ENCODE results near the gene ARL4A. TPM values are rescaled to one million over a fixed set of nuclear protein-coding genes. Genes with fewer than 3 reads are reported as not detected.

The ARL4A gene
- total RNA-seq, 1 donor from 2014 or later, result 27.7 TPM

DNA sequence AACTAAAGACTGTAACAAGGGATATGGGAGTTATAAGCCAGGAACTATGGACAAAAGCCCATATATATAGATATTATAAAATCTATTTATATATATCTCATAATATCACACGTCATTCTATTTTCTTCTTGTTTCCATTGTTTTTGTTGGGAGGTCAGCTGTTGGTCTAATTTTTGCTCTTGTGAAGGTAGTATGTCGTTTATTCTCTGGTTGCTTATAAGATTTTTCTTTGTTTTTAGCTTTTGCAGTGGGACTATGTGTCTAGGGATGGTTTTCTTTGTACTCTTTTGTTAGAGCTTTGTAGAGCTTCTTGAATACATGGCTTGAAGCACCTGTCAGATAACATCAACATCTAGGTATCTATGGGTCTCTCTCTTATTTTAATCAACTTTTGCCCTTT is 14.0 kb downstream of the ARL4A start:
- DNase-seq (ENCODE audit: low read depth), result no peak

DNA sequence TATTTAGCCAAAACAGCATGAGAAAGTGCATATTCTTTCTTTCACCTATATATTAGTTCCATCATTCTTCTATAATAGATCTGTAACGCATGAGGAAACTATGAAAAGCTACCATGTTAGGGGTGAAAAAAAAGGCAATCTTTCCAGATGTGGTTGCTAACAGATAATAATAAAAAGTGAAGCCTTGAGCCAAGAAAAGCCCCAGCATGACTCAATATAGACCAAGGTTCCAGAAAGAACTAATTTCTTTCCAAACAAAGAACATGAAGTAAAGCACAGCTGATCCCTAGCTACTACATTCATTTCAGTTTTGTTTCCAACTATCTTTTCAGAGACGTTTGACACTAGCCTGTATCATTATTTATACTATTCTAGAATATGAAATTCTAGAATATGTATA is 16.4 kb downstream of the ARL4A start:
- DNase-seq (ENCODE audit: low read depth), result no peak

DNA sequence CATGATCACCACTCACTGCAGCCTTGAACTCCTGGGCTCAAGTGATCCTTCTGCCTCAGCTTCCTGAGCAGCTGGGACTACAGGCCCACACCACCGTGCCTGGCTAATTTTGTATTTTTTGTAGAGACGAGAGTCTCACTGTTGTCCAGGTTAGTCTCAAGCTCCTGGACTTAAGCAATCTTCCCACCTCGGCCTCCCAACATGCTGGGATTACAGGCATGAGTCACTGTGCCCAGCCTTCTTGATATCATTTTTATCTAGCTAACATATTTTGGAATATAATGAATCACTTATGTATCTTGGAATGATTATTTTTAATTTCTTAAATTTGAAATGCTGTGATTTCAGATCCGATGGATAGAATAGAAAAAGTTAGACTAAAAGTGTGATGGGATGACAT is 18.4 kb downstream of the ARL4A start:
- no peak for DNase-seq (ENCODE audit: low read depth)

DNA sequence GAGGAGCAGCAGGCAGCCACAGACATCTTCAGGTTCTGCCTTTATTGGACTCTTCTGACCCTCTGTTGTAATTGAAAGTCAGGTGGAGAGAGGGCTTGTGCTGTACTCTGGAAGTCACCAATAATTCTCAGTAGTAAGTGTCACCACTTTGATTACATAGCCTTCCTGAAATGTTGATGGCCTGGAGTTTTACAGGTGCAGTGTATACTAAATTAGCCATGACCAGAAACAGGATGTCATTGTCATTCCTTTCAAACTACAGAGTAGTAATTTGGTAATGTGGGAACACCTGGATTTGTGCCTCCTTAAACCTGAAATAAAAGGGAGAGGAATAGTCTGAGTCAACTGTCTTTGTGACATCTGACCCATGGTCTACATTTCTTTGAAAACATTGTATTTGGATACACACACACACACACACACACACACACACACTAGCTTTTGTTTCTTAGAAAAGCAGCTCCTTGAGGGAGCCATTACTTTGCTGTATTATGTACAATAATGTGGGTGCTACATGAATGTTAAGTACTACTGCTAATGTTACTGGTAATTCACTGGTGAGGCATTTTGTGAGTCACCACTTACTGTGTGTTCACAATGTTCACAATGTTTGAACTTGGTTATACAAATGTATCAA is 19.6 kb downstream of the ARL4A start:
- peak; percentile 86 for DNase-seq (ENCODE audit: low read depth)

GRCh38 chr7:12708314-12708713 is 20.9 kb downstream of the ARL4A start:
- DNase-seq (ENCODE audit: low read depth), result no peak

DNA sequence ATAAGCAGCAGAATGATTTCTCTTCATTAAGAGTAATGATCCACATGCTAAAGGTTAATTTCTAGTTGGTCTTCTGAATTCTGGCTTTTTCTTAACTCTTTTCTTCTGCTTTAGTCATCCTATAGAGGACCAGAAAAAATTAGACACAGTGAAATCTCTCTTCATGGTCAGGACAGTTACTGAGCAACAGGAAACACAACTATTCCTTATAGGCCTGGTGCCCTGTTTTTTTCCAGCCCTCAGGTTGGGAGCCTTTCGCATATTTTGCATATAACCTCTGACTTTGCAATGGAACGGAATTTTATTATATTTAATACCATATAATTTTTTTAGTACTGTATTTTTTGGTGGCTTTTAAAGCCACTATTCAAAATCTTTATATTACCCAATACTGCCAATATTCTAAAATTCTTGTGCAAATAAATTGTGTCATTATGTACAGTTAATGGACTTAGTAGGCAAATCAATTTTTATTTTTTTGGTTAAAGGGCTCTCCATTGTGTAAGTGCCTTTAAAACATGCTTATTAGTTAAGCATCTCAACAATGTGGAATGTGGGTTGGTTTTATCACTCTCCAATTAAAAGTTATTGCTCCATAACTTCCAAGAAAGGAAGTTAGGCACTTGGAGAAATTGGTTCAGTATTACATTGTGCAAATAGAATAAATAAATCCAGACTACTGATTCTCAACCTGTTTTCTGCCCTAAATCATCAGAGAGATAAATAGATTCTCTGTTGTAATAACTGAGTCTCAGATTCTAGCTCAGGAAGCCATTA is 22.5 kb downstream of the ARL4A start:
- peak; percentile 92 for DNase-seq (ENCODE audit: low read depth)

DNA sequence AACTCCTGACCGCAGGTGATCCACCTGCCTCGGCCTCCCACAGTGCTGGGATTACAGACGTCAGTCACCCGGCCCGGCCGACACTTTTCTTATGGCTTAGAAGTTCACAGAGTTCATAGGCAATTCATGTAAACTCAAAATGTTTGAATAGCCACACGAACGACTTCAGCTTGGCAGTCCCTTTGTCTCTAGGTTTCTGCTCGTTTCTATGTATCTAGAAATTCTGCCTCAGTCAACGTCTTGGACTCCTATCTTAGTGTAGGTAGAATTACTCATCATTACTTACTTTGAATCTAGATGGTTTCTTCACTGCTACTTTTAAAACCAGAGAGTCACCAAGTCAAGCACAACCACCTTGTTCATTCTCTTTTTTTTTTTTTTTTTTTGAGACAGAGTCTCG is 23.7 kb downstream of the ARL4A start:
- DNase-seq (ENCODE audit: low read depth), result no peak

DNA sequence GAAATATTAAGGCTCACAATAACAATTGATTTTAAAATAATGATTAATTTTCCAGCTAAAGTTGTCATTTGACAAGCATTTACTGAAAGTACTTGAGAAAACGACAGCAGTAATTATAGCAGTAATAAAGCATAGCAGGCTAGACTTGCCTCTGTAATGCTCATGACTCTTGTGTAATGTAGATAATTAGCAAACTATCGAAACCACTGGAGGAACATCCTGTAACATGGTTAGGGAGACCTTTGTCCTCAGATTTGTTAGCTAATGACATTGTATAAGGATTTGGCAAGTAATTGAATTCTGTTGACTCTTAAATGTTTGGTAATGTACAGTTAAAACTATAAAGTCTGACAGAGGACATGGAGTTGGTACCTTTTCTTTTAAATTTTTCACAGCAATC is 24.8 kb downstream of the ARL4A start:
- peak; percentile 64 for DNase-seq (ENCODE audit: low read depth)

GRCh38 chr7:12713625-12714378 is 26.4 kb downstream of the ARL4A start:
- no peak for DNase-seq (ENCODE audit: low read depth)

DNA sequence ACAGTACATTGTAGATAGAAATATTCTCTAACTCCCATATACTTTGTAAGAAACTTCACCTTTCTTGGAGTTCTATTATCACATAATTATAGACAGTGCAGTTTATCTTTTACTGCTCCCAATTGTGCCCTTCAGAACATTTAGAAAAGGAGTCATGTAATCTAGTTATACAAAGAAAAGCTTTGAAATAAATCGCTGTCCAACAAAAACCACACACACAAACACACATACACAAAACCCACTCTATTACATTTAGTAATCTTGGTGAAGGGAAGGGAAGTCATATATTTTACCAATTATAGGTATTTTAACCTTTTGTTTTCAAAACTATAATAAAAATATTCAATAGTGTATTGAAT is 26.9 kb downstream of the ARL4A start:
- no peak for DNase-seq (ENCODE audit: low read depth)

DNA sequence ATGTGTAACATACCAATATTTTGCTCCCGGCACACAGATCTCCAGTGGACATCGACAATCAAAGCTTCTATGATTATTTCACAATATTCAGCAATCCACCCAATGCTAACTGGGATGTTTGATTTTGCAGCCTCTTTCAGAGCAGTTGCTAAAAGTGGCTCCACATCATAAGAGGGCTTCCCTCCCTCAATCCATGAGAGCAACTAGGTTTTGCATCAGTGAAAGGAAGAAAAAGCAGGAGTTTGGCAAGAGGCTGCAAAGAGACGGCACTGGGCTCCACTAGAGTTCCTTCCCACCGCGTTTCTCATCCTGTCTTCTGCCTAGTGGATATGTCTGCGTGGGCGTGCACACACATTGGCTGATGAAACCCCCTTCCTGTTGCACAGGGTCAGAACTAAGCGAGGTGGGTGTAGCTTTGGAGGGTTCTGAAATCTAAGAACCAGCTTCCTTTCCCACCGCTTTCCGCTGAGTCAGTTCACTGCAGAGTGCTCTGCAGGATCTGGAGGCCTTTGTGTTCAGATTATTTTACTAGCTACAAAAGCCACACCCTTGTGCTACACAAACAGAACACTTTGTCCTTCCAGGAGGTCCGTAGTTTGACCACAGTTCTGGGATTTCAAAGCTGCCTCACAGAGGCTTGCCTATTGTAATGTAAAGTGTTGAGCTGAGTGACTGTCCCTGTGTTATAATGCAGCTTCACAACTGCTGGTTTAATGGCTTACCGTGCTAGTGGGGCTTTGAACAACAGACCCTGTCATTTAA is 28.1 kb downstream of the ARL4A start:
- DNase-seq (ENCODE audit: low read depth), result peak; percentile 97

DNA sequence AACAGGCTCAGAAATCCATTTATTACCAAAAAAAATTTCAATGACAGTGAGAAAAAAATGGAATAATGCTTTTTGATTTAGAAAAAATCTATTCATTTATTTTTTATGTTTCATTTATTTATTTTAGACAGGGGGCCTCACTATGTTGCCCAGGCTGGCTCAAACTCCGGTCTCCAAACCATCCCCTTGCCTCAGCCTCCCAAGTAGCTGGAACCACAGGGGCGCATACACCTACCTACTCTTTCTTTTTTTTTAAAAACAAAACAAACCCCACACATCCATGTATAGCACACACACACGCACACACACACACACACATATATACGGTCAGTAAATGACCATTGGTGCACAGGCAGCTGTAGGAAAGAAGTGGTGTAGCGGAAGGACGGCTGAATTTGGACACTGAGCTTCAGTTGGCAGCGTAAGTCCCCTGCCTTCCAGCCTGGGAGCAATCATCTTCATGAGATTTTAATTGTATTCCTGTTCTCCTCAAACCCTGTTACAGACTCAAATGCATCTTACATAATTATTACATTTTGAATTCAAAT is 28.8 kb downstream of the ARL4A start:
- no peak for DNase-seq (ENCODE audit: low read depth)

DNA sequence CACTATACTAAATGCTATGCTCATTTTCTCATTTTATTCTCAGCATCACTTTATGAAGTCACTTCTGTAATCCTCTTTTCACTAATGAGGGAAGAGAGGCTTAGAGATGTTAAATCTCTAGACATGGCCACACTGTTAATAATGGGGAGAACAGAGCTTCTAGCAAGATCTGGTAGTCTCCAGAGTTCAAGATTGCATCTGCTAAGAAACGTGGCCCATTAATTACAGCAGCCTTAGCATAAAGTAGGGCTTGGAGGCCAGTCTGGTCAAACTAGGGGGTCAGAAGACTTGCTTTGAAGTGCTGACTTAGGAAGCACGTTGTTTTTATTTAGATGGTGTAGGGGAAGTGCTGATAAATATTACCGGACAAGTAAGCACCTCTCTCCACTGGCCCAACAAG is 29.3 kb downstream of the ARL4A start:
- no peak for DNase-seq (ENCODE audit: low read depth)

DNA sequence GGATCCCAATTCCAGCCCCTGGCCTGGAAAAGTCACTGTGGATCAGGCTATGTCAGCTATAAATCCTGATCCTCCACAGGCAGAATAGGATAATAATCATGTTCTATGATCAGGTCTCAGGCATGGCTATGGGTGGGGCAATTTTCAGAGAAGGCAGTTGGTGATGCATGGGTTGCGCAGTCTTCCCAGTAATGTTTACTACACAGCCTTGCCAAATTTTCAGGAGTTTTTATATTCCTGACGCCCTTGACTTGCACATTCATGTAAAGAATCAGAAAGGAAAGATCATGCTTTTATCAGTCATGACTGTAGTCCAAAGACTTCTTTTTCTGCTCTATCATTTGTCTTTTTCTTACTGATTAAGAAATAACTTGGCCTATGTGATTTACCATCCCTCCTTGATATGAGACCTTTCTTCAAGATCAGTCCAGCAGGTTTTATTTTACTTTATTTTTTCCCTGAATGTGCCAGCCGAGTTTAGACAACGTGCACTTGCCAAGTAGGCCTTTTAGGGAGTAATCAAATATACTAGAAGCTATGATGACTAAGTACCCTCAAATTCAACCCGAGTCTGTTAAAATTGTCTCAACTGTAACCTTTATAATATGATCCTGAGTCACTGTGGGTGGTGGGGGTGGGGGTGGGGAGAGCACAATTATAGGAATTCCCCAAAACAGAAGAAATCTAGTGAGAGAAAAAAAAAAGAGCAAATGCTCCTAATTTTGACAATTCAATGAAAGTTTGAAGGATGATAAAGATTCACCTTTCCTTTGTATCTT is 31.9 kb downstream of the ARL4A start:
- peak; percentile 86 for DNase-seq (ENCODE audit: low read depth)

DNA sequence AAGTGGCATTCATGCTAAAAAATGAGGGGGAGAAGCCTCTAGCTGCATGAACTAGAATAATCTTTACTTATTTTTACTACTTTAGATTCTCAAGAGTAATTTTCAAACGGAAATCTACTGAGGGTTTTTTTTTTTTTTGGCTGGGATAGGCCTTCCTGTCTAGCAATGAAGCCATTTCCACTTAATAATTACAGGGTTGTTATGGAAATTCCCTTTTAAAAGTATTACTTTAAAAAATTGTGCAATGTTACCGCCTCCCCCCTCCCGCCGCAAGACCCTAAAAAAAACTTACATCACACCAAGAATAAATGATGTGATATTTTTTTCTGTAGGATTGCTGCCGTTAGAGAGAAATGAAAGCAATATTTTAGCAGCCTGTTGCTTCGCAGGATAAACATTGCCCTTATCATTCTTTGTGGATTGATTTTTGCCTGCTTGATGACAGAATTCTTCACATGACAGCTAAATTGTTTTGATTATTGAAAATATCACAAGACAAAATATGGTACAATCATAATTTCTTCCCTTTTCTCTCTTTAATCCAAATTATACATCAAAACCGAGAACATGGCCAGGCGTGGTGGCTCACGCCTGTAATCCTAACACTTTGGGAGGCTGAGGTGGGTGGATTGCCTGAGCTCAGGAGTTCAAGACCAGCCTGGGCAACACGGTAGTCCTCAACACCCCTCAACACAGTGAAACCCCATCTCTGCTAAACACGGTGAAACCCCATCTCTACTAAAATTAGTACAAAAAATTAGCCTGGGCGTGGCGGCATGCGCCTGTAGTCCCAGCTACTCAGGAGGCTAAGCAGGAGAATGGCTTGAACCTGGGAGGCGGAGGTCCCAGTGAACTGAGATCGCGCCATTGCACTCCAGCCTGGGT is 32.8 kb downstream of the ARL4A start:
- DNase-seq (ENCODE audit: low read depth), result no peak

GRCh38 chr7:12721286-12721830 is 33.9 kb downstream of the ARL4A start:
- DNase-seq (ENCODE audit: low read depth), result no peak

- no peak for DNase-seq (ENCODE audit: low read depth)
Observed at GRCh38 chr7:12722136-12722535, 34.7 kb downstream of the ARL4A start.

- DNase-seq (ENCODE audit: low read depth), result peak; percentile 77
Observed at GRCh38 chr7:12722636-12723605, 35.5 kb downstream of the ARL4A start.

Measured in renal cortical epithelial cell (primary cell).